GM21786 (cell line): ENCODE results near the gene BUD13.
"Not testable (repeated sequence)": the region's sequence is repeated elsewhere in the genome, so short reads cannot be mapped to it uniquely, and the experiment has no call there.

ENCODE experiments used
- ATAC-seq: cut with Tn5 transposase; IDR thresholded peaks from one replicate; pipeline ENCODE4 v1.9.1; 2021; ENCODE audit not compliant: unreplicated experiment

Gene BUD13, protein sequence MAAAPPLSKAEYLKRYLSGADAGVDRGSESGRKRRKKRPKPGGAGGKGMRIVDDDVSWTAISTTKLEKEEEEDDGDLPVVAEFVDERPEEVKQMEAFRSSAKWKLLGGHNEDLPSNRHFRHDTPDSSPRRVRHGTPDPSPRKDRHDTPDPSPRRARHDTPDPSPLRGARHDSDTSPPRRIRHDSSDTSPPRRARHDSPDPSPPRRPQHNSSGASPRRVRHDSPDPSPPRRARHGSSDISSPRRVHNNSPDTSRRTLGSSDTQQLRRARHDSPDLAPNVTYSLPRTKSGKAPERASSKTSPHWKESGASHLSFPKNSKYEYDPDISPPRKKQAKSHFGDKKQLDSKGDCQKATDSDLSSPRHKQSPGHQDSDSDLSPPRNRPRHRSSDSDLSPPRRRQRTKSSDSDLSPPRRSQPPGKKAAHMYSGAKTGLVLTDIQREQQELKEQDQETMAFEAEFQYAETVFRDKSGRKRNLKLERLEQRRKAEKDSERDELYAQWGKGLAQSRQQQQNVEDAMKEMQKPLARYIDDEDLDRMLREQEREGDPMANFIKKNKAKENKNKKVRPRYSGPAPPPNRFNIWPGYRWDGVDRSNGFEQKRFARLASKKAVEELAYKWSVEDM

DNA sequence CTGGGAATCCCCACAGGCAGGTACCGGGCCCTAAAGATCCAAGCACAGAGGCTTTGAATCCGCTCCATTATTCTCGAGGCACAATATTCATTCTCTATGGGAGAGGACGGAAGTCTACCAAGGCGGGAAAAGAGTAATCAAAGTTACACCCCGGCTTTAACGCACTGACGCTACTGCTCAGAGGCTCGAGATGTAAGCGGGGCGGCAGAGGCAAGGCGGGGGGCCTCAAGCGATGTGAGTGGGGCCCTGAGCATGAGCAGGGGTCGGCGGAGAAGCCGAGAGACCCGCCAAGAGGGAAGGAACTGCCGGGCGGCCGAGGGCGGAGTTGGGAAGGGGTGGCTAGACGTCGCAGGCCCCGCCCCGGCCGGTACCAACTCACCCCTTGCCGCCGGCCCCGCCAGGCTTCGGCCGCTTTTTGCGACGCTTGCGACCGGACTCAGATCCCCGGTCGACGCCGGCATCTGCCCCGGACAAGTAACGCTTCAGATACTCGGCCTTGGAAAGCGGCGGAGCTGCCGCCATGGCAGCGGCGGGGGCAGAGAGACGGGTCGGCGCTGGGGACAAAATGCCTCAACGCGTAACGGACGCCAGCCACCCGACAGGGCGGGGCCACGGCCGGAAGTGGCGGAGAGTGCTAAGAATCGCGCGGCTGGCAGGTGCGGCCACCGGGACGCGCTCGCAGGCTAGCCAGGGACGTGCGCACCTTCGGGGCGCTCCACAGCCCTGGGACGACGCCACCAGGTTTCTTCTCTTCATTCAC lies at the start of gene BUD13:
Gene BUD13, minus strand, starts transcription at position 545 of the 760 bp plus-strand sequence. Its CDS starts 23 bp downstream, at position 522.
- peak; percentile 88 for ATAC-seq

DNA sequence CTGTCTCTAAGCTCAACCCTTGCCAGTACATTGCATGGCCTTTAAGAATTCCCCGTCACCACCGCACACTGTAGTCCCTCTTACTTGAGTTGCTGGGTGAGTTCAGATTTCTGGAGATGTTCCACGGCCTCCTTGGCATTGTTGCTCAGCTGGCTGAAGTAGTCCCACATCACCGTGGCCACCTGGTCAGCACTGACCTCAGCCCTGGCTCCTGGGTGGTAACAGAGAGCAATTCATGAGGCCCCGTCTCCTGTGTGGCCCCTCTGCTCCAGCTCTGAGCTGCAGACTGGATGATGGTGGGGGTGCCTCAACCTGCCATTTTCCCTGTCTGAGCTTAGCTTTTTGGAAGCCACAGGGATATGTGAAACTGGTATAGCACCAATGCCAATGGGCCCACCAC lies 49.8 kb upstream of the BUD13 start:
- ATAC-seq, result no peak

- no peak for ATAC-seq
These were observed 48.5 kb upstream of the BUD13 start for GRCh38 chr11:116821050-116821918.

GRCh38 chr11:116819049-116819448 lies 46.3 kb upstream of the BUD13 start:
- ATAC-seq, result no peak

GRCh38 chr11:116814502-116814901 lies 41.7 kb upstream of the BUD13 start:
- no peak for ATAC-seq

DNA sequence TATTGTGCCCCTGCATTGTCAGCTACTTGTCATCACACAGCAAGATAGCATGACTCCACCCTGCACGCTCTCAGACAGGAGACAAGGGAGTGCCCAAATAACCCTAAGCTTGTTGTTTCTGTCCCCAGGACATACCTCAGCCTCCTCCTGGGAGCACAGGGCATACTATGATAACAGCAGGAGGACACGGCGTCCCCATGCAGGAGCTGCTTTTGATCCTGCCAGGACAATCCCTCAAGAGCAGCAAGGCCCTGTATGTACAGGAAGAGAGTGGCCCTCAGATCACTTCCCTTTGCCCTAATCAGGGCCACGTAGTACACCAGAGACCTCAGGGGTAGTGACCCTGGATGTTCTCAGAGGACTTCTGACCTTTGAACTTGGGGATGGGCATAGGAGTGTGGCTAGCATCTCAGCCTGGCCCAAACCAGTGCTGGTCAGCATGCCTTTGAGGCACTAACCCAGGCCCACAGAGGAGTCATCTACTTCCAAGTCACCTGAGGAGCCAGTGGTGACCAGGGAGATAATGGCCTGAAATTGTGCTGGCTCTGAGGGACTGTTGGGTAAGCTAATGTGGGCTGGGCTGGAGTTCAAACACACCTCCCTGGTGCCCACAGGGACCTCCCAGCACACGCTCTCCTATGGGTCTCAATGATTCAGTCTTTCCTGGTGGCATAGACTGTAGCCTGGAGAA lies 41.1 kb upstream of the BUD13 start:
- ATAC-seq, result no peak

- no peak for ATAC-seq
These were observed 40.4 kb upstream of the BUD13 start for GRCh38 chr11:116813170-116813569.

- ATAC-seq, result no peak
These were observed 39.3 kb upstream of the BUD13 start for GRCh38 chr11:116812109-116812508.

DNA sequence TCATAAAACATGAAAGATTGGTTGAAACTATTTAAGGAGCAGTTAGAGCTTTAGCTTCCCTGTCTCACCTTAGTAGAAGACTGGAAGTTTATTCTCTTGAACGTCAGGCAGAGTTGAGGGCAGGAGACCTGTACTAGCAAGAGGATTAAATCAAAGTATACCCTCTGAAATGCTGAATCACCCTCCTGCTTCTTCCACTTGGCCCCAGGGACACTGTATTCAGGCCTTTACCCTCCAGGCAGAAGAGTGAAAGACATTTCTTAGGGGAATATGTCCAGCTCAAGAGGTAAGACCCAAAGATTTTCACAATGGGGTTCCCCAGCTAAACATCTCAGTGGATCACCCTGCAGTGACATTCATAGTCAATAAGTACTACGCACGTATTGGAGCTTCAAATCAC lies 38.4 kb upstream of the BUD13 start:
- ATAC-seq, result no peak

- ATAC-seq, result no peak
These were observed 35.7 kb upstream of the BUD13 start for GRCh38 chr11:116808262-116809175.

DNA sequence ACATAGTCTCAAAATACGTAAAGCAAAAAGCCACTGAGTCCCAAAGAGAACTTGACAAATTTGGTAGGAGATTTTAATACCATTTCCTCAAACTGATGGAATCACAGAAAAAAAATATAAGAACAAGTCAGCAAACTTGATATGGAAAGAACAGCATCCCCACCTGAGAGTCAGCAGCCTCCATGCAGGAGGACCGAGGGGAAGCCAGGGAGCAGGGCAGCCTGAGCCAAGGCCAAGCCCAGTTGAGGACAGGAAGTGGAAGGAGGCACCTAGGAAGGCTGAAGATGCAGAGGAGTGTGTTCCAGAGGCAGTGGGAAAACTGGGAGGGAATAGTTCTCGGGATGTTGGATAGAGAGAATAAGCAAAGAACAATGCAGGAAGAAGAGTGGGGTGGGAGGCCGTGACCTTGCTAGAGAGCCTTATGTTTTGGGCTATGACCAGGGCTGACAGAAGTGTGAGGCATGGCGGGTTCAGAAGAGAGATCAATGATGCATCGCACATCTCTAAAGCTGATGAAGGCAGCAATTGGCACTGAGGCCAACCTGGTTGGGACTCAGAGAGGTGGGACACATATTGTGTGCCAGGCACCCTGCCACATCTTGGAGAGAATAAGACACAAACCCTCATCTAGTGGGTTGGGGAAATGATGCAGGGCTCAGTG lies 34.9 kb upstream of the BUD13 start:
- no peak for ATAC-seq

DNA sequence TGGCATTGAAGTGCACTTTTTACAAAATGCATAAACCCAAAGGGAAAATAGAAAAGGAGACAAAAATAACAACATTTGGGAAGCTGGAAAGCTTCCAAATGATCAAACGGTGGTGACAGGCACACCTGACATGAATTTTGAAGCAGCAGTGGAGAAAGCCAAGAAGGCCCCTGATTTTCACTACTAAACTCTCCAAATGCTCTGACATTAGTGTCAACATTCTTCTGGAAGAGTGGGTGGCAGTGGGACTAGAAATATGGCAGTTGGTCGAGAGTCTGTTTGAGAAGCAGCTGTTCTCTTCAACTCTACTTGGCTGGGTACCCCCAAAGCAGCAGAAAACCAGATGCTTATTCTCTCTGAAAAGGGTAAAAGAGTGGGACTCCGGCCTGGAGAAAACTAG lies 31.2 kb upstream of the BUD13 start:
- no peak for ATAC-seq

- not testable (repeated sequence) for ATAC-seq
These were observed 28.9 kb upstream of the BUD13 start for GRCh38 chr11:116801662-116802061.

DNA sequence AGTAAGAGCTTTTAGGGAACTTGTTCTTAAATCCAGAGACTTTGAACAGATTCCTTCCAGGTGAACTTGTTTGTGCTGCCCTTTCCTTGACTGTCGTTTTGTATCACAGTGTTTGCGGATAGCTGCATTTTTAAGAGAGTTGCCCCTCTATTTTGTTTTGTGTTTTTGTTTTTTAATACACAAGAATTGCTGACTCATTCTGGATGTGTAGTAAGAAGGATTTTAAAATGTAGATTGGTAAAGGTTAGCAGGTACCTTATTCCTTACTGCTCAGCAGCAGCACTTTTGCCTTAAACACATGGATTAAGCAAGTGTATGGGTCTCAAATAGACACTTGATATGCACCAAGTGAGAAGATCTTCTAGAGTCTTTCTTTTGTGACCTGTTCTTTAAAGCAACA lies 27.8 kb upstream of the BUD13 start:
- ATAC-seq, result no peak

DNA sequence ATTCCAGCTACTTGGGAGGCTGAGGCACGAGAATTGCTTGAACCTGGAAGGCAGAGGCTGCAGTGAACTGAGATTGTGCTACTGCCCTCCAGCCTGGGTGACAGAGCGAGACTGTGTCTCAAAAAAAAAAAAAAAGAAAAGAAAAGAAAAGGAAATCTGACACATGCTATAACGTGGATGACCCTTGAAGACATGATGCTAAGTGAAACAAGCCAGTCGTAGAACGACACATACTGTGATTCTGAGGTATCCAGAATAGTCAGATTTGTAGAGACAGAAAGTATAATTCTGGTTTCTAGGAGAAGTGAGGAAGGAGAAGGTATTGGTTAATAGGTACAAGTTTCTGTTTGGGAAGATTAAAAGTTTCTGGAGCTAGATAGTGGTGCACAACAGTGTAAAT lies 25.6 kb upstream of the BUD13 start:
- ATAC-seq, result no peak

DNA sequence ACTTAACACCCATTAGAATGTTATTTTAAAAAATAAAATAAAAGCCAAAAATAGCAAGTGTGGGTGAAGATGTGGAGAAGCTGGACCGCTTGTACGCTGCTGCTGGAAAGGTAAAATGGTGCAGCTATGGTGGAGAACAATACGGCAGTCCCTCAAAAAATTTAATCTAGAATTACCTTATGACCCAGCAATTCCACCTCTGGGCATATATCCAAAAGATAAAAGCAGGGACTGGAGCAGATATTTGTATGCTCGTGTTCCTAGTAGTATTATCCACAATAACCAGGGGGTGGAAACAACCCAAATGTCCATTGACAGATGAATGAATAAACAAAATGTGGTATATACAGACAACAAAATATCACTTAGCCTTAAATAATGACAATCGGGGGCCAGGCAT lies 25.0 kb upstream of the BUD13 start:
- ATAC-seq, result no peak

- ATAC-seq, result no peak
These were observed 23.8 kb upstream of the BUD13 start for GRCh38 chr11:116796548-116796947.

DNA sequence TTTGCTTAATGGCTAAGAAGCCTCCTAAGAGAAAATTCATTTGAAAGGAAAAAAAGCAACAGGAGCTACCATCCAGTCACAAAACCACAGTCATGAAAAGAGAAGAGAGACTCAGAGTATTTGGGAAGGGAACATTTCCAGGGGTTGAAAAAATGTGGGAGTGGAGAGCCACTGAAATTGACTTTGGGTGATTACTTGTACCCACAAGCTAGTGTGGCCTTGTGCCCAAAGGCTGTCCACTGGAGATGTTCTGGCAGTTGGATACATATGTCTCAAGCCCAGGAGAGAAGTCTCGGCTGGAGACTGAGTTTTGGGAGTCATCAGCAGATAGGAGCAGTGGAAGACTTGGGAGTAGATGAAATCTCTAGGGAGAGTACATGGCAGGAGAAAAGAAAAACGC lies 22.1 kb upstream of the BUD13 start:
- no peak for ATAC-seq

DNA sequence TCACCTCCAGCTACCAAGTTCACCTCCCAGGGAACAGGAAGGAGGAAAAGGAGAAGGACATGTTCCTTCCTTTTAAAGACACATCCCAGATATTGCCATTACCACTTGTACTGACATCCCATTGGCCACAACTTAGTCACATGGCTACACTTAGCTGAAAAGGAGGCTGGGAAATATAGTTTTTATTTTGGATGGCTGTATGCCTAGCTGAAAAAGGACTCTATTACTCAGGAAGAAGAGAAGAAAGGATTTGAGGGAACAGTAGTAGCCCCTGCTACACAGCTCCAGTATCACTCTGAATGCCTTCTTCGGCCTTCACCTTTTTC lies 20.9 kb upstream of the BUD13 start:
- no peak for ATAC-seq
